NCI-H524 (cell line): Measurements from ENCODE around the gene FKBP8.
"Not testable (repeated sequence)": the region's sequence is repeated elsewhere in the genome, so short reads cannot be mapped to it uniquely, and the experiment has no call there.

Experiments used
- DNase-seq, 2 experiments: peaks; one replicate each; lab custom pipeline; 2025; lab: John Stamatoyannopoulos, UW

The FKBP8 gene

GRCh38 chr19:18558604-18559003, 15.2 kb upstream of the FKBP8 start:
- no peak for DNase-seq

GRCh38 chr19:18558202-18558555, 14.8 kb upstream of the FKBP8 start:
- DNase-seq = peak in 1 of 2 experiments; percentile 4

GRCh38 chr19:18557411-18558201, 14.2 kb upstream of the FKBP8 start, which contains the start of gene KXD1:
KXD1 (plus strand) TSS chr19:18557870; CDS start chr19:18562057, 4,187 bp downstream.
- peak; percentile 97 to 99 for DNase-seq

DNA sequence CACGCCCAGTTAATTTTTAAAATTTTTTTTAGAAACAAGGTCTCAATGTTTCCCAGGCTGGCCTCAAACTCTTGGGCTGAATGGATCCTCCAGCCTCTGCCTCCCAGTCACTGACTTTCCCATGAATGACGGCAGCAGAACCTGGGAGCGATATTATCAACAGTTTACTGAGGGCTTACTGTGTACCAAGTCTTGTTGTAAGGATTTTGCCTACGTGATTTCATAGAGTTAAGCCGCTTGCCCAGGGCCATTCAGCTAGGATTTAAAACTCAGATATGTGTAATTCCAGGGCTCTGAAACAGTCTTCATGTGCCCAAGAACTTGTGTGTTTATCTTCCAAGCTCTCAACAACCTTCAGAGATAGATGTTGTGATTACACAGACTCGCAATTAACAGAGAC, 8.3 kb upstream of the FKBP8 start:
- DNase-seq = peak in 1 of 2 experiments; percentile 57

DNA sequence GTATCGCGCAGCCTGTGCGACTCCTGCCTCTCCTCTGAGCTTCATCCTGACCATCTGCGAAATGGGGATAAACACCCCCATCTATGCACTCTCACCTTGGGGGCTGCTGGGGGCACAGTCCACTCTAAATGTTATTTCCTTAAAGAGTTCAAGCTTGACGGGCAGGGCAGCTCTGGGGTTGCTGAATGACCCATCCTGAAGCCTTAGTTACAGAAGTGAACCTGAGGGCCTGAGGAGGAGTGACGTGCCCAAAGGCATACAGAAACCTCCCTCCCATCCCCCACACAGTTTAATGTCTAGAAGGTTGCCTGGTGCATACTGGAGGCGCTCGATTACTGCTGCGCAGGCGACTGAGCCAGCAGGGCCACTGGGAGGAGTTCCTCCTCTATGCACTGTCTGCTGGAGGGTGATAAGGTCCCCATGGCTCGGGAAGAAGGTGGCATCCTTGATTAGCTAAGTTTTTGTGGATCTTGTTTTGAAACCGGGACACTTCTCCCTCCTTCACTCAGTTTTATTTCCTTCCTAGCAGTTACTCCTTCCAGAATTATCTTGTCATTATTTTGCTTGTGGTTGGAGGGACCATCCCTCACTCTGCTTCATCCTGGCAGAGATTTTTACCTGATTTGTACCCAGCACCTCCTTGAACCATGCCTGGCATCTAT, 572 bp upstream of the FKBP8 start:
- DNase-seq = peak; percentile 50 to 77

GRCh38 chr19:18541992-18542940, 1.1 kb downstream of the FKBP8 start:
- DNase-seq = peak in 1 of 2 experiments; percentile 37

- DNase-seq = no peak
These were observed 1.9 kb downstream of the FKBP8 start for GRCh38 chr19:18541258-18541991.

DNA sequence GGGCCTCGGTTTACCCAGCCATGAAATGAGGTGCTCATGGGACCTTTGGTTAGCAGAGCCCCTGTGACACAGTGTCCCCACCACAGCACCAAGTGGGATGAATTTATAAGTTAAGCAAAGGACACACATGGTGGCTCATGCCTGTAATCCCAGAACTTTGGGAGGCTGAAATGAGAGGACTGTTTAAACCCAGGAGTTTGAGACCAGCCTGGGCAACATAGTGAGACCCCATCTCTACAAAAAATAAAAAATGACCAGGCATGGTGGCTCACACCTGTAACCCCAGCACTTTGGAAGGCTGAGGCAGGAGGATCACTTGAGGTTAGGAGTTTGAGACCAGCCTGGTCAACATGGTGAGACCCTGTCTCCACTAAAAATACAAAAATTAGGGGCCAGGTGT, 3.2 kb downstream of the FKBP8 start:
- not testable (repeated sequence) for DNase-seq

DNA sequence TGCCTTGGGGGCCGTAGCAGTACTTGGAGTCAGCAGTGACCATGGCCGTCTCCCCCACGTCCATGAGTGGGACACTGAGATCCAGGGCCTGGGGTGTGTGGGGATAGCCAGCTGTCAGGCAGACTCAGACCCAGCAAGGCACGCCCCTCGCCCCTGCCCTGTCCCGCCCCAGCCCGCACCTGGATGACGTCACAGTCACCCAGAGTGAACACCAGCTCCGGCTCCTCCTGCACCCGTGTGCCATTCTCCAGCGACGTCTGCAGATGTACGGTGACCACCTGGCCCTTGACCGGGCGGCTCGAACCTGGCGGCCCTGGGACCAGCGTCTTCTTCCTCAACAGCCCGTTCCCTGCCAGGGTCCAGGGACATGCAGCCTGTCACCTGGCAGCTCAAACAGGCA, 4.0 kb downstream of the FKBP8 start:
- no peak for DNase-seq

- DNase-seq = no peak
These were observed 5.3 kb downstream of the FKBP8 start for GRCh38 chr19:18538115-18538514.

GRCh38 chr19:18537431-18537830, 5.9 kb downstream of the FKBP8 start:
- DNase-seq = no peak

GRCh38 chr19:18536475-18536874, 6.9 kb downstream of the FKBP8 start:
- no peak for DNase-seq

- no peak for DNase-seq
These were observed 10.3 kb downstream of the FKBP8 start for GRCh38 chr19:18533058-18533457.

GRCh38 chr19:18532168-18532890, 11.0 kb downstream of the FKBP8 start:
- no peak for DNase-seq

DNA sequence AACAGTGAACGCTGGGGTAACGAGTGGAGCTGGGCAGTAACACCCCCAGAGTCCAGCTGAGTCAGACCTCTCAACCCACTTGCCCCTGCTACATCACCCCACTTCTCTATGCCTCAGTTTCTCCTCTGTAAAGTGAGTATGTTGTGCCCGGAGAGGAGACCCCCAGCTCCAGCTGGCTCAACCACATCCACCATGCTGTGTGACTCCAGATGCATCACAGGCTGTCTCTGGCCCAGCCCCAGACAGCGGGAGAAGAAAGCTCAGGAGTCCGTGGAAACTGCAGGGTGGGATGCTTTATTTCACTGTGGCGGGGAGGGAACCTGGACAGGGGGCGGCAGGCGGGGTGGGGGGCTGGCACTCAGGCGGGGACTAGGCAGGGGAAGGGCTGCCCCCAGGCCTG, 11.9 kb downstream of the FKBP8 start:
- DNase-seq = no peak

GRCh38 chr19:18529782-18530181, 13.6 kb downstream of the FKBP8 start:
- peak; percentile 65 to 91 for DNase-seq

- DNase-seq = no peak
These were observed 17.1 kb downstream of the FKBP8 start for GRCh38 chr19:18526316-18526715.

DNA sequence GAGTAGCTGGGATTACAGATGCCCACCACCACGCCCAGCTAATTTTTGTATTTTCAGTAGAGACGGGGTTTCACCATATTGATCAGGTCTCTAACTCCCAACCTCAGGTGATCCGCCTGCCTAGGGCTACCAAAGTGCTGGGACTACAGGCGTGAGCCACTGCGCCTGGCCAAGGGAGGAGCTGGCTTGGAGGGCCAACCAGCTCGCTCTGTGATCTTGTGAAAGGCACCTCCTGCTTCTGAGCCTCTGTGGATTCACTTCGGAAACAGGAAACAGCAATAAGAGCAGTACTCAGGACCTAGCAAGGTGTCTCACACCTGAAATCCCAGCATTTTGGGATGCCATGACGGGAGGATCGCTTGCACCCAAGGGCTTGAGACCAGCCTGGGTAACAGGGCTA, 19.5 kb downstream of the FKBP8 start:
- no peak for DNase-seq

DNA sequence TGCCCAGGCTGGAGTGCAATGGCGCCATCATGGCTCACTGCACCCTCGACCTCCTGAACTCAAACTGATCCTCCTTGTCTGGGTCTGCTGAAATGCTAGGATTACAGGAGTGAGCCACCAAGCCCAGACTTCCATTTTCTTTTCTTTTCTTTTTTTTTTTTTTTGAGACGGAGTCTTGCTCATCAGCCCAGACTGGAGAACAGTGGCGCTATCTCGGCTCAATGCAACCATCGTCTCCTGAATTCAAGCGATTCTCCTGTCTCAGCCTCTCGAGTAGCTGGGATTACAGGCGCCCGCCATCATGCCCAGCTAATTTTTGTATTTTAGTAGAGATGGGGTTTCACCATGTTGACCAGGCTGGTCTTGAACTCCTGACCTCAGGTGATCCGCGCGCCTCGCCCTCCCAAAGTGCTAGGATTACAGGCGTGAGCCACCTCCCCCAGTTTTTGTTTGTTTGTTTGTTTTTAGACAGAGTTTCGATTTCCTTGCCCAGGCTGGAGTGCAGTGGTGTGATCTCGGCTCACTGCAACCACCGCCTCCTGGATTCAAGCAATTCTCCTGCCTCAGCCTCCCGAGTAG, 20.4 kb downstream of the FKBP8 start:
- not testable (repeated sequence) for DNase-seq

DNA sequence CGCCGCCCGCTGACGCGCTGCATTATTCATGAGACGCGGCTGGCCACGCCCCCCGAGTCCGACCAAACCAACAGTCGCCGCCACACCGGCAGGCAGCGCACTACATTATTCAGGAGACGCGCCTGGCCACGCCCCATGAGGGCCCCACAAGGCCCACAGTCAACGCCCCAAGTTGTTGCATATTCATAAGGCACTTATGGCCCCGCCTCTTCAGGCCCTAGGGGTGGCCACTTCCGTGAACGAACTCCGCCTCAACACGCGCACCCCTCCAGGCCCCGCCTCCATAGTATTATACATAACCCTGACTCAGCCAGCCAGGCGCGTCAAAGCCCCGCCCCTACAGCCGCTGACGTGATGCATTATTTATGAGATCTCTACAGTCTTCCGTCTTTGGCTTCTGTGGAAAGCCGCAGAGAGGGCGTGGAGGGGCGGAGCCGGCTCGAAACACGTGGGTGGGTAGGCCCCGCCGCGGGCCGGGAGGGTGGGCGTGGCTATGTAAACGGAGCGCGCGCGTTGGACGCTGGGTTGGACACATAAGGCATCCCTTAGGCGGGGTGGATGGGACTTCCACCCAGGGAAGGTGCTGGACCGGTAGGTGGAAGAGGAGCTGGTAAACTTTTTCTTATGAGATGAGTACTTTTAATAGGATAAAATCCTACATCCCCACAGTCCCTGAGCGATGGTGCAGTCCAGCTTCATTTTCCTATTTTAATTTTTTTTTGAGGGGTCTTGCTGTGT, 21.1 kb downstream of the FKBP8 start:
- peak; percentile 100 for DNase-seq
